Kidney (tissue), 14 donors: ENCODE data around the gene GDNF. TPM values are rescaled to one million over a fixed set of nuclear protein-coding genes. Genes with fewer than 3 reads are reported as not detected.
A peak's percentile ranks its signal among the peaks of the same experiment; 100 is the strongest.

Source experiments
- DNase-seq, 5 donors: peaks; one replicate each; pipeline ENCODE4 v3.0.0-alpha.2; 2013 to 2020
- FAIRE-seq: peaks from 2 replicates; lab custom pipeline; 2012; peaks lifted over from hg19 to GRCh38; lab: Jason Lieb, UNC
- H3K27ac ChIP-seq, 2 donors: one replicate each; pipeline ENCODE4 v1.7.0; 2013; ENCODE audit warnings: low read depth in 2 of 2, low read length in 2 of 2, inconsistent platforms in 1 of 2
- H3K27me3 ChIP-seq: one replicate; pipeline ENCODE4 v1.7.1; 2013; ENCODE audit warnings: low read length, inconsistent platforms; ENCODE audit not compliant: control insufficient read depth, insufficient read depth
- H3K36me3 ChIP-seq, 3 donors: one replicate each; pipeline versions ENCODE4 v1.7.0 to v1.7.1; 2013; ENCODE audit warnings: low read length in 3 of 3, control low read depth in 1 of 3, inconsistent platforms in 1 of 3; ENCODE audit not compliant: insufficient read depth in 3 of 3, control insufficient read depth in 2 of 3
- H3K4me1 ChIP-seq, 3 donors: one replicate each; pipeline versions ENCODE4 v1.7.0 to v1.7.1; 2013; ENCODE audit warnings: low read length in 3 of 3, inconsistent platforms in 1 of 3, low read depth in 1 of 3; ENCODE audit not compliant: control insufficient read depth in 2 of 3, insufficient read depth in 2 of 3
- H3K4me3 ChIP-seq, 3 donors: one replicate each; pipeline versions ENCODE4 v1.7.0 to v1.8.1; 2013; ENCODE audit warnings: low read length in 3 of 3, control low read depth in 1 of 3, inconsistent platforms in 1 of 3
- H3K9ac ChIP-seq, 3 donors: one replicate each; pipeline versions ENCODE4 v1.7.0 to v1.7.1; 2013; ENCODE audit warnings: low read length in 3 of 3, control low read depth in 1 of 3, inconsistent platforms in 1 of 3
- H3K9me3 ChIP-seq, 3 donors: one replicate each; pipeline versions ENCODE4 v1.7.0 to v1.7.1; 2013; ENCODE audit warnings: low read length in 3 of 3, control low read depth in 1 of 3, inconsistent platforms in 1 of 3; ENCODE audit not compliant: control insufficient read depth in 2 of 3, insufficient read depth in 1 of 3
- CTCF ChIP-seq: IDR thresholded peaks from 3 replicates; pipeline ENCODE4 v1.5.1; 2012; ENCODE audit warnings: mild to moderate bottlenecking, moderate library complexity, borderline replicate concordance; ENCODE audit not compliant: insufficient read depth; ENCODE audit errors: extremely low read depth
- intact Hi-C: fragments of 100-400 bp; cut with DNase I; formaldehyde crosslinking; loops from one replicate; pipeline ENCODE4 v1.11.1; 2022
- polyA plus RNA-seq: library from polyadenylated mRNA; stranded (reverse); fragments of 350-450 nt; fragmentation: Illumina TruSeq; extraction: RNeasy Lipid Tissue Mini Kit (QIAGEN cat#74804); gene quantifications from one replicate; pipeline ENCODE4 v1.2.3, GENCODE V29; 2014; ENCODE audit warnings: low read depth, low replicate concordance; ENCODE audit not compliant: insufficient read depth
- total RNA-seq: library from RNA; stranded (reverse); fragmentation: NEBNext Ultra II Directional; extraction: Animal tissue kit (Norgen Biotek cat#: 25700); gene quantifications from one replicate; pipeline ENCODE4 v1.2.1, GENCODE V29; 2021
- donor health status: control.
- donor health status: control.
- donor health status: control.
- donor health status: control.
- donor health status: control.
- donor health status: DM: yes; HTN: yes; CAD: no.
- donor health status: Normal renal cell carcinoma (clear cell type).

The GDNF gene
- total and polyA plus RNA-seq, 2 donors from 2014 or later, result 0.34 to 0.88 TPM

GRCh38 chr5:37882636-37883035 is 42.8 kb upstream of the GDNF start:
- H3K4me1 ChIP-seq, result peaks cover 0 to 13% (median 0%) of the 10 kb centered on the region in 3 donors
- DNase-seq (peak in 2 of 5 donors; percentile 24 to 51), FAIRE-seq (no peak)
- H3K4me3 ChIP-seq, result no peak overlapping the region
- H3K9ac ChIP-seq, result no peak overlapping the region
- intact Hi-C loops, result no loop called here
- no peaks in the 10 kb centered on the region for H3K36me3 ChIP-seq
- no peaks in the 10 kb centered on the region for H3K27me3 ChIP-seq
- no peak for TF ChIP-seq CTCF
- H3K9me3 ChIP-seq, result no peaks in the 10 kb centered on the region
- H3K27ac ChIP-seq, result peak overlapping the region in 1 of 2 donors; percentile 38

GRCh38 chr5:37881359-37881758 is 41.5 kb upstream of the GDNF start:
- peaks cover 0 to 13% (median 0%) of the 10 kb centered on the region in 3 donors for H3K4me1 ChIP-seq
- intact Hi-C loops, result no loop called here
- no peak overlapping the region for H3K9ac ChIP-seq
- H3K36me3 ChIP-seq, result no peaks in the 10 kb centered on the region
- no peaks in the 10 kb centered on the region for H3K9me3 ChIP-seq
- H3K27ac ChIP-seq, result no peak overlapping the region
- H3K27me3 ChIP-seq, result no peaks in the 10 kb centered on the region
- FAIRE-seq, result no peak
- DNase-seq, result no peak
- no peak overlapping the region for H3K4me3 ChIP-seq
- no peak for TF ChIP-seq CTCF

- Histone ChIP-seq H3K4me1 (no peaks in the 10 kb centered on the region), H3K36me3 (no peaks in the 10 kb centered on the region), H3K4me3 (no peak overlapping the region), H3K27ac (no peak overlapping the region), H3K27me3 (no peaks in the 10 kb centered on the region), H3K9me3 (no peaks in the 10 kb centered on the region), H3K9ac (no peak overlapping the region)
- FAIRE-seq (no peak), DNase-seq (no peak)
- intact Hi-C loops, result no loop called here
- no peak for TF ChIP-seq CTCF
Measured at GRCh38 chr5:37876943-37877342, 37.1 kb upstream of the GDNF start.

- intact Hi-C loops, result no loop called here
- no peak for FAIRE-seq
- Histone ChIP-seq H3K9me3 (no peaks in the 10 kb centered on the region), H3K4me3 (no peak overlapping the region), H3K9ac (no peak overlapping the region), H3K27me3 (no peaks in the 10 kb centered on the region), H3K27ac (no peak overlapping the region), H3K36me3 (no peaks in the 10 kb centered on the region), H3K4me1 (no peaks in the 10 kb centered on the region)
- DNase-seq, result no peak
- TF ChIP-seq CTCF, result no peak
Measured at GRCh38 chr5:37876245-37876644, 36.4 kb upstream of the GDNF start.
